Activated CD4-positive, alpha-beta T cell treated with anti-CD3 and anti-CD28 coated beads, Interleukin-2, amount 50 U/mL, for 24 hours (primary cell): Measurements from ENCODE around the gene CELF1.

ENCODE experiments used
- DNase-seq, 2 donors: peaks; one replicate each; pipeline ENCODE4 v3.0.0-alpha.2; 2020; ENCODE audit warnings: low read depth in 1 of 2, low spot score in 1 of 2

Gene CELF1

GRCh38 chr11:47425611-47426010 lies 127.3 kb downstream of the CELF1 start:
- DNase-seq = no peak

- no peak for DNase-seq
Observed at GRCh38 chr11:47418454-47419259, 134.3 kb downstream of the CELF1 start.

GRCh38 chr11:47417712-47418111 lies 135.2 kb downstream of the CELF1 start:
- no peak for DNase-seq

DNA sequence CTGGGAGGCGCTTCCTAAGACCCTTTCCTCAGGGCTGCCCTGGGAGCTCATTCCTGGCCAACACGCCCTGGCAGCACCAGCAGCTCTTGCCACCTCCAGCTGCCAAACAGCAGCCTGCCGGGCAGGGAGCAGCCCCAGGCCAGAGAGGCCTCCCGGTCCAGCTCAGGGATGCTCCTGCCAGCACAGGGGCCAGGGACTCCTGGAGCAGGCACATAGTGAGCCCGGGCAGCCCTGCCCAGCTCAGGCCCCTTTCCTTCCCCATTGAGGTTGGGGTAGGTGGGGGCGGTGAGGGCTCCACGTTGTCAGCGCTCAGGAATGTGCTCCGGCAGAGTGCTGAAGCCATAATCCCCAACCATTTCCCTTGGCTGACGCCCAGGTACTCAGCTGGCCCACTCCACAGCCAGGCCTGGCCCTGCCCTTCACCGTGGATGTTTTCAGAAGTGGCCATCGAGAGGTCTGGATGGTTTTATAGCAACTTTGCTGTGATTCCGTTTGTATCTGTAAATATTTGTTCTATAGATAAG lies 136.9 kb downstream of the CELF1 start:
- DNase-seq = no peak
